WI38 (cell line): ENCODE results near the gene GDF9.

Source experiments
- H3K4me3 ChIP-seq: 2 replicates; pipeline ENCODE4 v1.5.1; 2011; ENCODE audit warnings: low read depth, mild to moderate bottlenecking, control low read depth, low read length
- TF ChIP-seq, protein P1 (sequence below): IDR thresholded peaks from 2 replicates; pipeline ENCODE4 v1.5.1; 2012; ENCODE audit warnings: low read depth, mild to moderate bottlenecking, control low read depth, low read length

The GDF9 gene

DNA sequence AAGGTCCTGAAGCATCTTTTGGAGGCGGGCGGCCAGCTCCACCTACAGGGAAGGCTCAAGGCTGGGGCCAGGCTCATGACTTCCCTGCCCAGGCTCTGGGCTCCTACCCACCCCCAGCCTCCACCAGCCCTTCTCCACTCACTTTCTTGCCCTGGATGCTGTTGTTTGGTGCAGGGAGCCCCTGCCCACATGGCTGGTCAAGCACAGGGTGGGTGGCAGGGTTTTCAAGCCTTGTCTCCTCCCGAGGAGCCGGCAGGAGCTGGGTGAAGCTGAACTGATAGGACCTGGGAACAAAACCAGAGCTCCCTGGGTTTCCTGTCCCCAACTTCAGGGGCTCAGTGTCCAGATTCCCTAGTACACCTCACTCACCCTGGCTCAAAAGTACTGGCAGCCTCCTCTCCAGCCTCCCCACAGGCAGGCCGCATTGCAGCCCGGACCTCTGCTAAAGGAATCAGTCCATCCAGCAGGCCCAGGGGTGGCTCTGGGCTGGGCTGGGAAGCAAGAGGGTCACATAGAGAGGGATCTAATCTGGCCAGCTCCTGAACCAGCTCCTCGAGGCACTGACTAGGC is 42.7 kb downstream of the GDF9 start:
- H3K4me3 ChIP-seq = no peak overlapping the region
- TF ChIP-seq, protein P1, sequence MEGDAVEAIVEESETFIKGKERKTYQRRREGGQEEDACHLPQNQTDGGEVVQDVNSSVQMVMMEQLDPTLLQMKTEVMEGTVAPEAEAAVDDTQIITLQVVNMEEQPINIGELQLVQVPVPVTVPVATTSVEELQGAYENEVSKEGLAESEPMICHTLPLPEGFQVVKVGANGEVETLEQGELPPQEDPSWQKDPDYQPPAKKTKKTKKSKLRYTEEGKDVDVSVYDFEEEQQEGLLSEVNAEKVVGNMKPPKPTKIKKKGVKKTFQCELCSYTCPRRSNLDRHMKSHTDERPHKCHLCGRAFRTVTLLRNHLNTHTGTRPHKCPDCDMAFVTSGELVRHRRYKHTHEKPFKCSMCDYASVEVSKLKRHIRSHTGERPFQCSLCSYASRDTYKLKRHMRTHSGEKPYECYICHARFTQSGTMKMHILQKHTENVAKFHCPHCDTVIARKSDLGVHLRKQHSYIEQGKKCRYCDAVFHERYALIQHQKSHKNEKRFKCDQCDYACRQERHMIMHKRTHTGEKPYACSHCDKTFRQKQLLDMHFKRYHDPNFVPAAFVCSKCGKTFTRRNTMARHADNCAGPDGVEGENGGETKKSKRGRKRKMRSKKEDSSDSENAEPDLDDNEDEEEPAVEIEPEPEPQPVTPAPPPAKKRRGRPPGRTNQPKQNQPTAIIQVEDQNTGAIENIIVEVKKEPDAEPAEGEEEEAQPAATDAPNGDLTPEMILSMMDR = no peak

DNA sequence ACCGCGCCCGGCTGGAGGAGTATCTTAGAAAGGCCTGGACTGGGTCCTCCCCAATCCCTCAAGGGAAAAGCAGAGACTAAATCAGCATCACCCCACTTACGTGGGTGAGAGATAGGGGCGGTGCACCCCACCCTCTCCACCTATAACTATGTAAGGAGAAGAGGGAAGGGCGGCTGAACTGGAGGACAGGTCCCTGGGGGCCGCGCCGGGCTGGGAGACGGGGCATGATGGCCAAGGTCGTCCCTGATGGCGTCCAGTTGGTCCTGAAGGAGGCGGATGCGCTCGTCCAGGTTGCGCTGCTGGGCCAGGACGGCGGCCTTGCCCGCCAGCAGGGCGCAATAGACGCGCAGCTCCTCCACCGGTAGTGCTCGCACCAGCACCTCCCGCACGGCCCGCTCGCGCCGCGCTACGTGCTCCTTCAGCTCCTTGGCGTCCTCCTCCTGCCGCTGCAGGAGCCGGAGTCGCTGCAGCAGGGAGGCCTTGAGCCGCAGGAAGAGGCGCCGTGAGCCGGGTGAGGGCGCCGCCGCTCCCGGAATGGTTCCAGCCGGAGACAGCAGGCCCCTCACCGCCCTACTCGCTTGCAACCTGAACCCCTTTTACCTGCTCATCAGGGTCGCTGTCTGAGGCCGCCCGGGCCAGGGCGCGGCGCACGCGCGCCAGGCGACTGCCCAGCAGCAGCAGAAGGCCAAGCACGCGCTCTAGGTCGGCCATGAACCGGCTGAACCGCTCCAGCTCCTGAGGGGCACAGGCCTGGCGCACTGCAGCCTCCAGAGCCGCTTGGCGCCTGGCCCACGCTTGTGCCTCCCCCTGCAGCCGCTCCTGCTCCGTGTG is 43.4 kb downstream of the GDF9 start:
- TF ChIP-seq, protein P1 = no peak
- H3K4me3 ChIP-seq = no peak overlapping the region

DNA sequence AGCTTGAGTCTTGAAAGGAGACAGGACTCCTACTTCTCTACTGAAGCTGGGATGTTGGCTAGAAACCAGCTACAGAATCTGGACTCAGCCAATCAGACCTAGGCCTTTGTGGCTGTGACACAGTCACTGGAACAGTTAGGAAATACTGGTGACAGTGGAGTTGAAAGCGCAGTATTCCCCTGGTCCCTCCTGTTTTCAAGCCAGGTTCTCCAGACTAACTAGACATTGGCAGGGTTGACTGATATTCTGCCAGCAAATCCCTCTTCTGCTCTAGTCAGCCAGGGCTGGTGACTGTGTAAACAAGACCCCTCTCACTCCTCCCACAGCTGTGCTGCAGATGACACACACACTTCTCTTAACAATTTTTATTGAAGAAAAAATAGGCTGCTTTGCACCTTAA is 44.5 kb downstream of the GDF9 start:
- TF ChIP-seq, protein P1 = no peak
- H3K4me3 ChIP-seq = no peak overlapping the region

DNA sequence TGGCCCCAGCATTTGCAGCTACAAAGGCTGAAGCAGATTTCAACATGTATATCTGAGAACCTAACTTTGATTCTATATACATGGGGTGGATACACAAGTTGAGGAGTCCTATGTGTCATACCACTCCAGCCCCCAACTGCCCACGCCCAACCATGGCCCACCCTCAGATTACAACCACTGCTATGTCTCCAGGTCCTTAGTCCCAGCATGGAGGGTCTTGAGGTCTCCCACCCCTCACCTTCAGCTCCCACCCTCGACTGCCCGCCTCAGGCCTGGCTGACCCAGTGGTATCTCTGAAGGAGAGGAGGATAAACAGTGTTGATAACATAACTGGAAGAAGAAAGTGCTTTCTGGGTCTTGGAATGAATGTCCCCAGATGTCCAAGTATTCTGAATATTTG is 44.9 kb downstream of the GDF9 start:
- TF ChIP-seq, protein P1 = no peak
- H3K4me3 ChIP-seq = no peak overlapping the region

DNA sequence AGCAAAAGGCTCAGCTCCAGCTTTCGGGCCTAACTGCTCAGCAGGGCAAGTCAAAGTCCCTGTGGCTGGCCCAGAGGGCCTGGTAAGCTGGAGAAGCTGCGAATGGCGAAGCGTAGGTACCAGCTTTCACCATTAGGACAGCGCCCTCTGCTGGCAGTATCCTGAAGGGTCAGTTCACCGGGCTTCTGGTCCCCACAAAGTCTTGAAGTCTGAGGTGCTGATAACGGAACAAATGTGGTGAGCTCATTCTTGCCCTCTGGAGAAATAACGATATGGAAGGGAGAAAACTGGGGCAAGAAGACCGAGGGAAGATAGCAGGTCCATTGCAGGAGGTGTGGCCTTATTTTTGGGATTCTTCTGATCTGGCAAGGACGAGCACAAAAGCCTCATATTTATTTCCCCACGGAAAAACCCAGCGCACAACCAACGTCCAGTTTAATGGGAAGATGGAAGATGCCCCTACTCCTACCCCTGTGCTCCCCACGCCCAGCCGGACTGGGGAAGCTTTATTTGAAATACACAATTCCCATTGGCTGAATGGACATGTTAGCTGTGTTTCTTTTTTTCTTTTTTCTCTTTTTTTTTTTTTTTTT is 46.0 kb downstream of the GDF9 start:
- no peak overlapping the region for H3K4me3 ChIP-seq
- TF ChIP-seq, protein P1 = peak; percentile 78

DNA sequence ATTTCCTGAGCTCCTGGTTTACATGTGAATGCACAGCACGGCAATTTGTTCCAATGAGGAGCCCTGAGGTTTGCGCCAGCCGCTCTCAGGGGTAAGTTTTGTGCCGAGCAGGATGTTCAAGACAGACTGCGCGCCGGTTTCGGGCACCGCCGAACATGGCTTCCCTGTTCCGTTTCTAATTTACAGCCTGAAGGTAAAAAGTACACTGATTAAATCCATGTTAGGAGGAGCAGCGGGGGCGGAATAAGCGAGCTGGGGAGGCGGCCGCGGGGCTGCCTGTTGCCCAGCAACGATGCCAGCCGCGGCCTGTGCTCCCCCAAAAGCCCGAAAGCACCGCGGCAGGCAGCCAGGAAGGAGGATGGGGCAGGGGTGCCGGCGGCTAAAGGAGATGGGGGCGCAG is 46.8 kb downstream of the GDF9 start:
- no peak overlapping the region for H3K4me3 ChIP-seq
- TF ChIP-seq, protein P1 = no peak

DNA sequence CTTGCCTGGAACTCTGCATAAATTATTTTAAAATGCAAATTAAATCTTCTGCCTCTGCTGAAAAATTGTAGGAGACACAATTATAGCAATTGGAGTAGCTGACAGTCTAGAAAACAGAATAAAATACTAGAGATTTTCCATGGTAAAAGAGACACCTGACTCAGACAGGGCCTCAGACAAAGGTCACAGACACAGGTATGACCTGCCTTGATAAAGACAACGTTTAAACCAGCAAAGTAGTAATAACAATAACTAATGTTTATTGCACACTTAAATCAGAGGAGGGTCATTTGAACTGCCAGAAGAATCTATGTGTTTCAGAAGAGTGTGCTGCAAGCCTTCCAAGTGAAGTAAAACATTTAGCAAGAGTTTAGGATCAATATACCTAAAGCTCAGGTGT is 49.3 kb downstream of the GDF9 start:
- H3K4me3 ChIP-seq = no peak overlapping the region
- TF ChIP-seq, protein P1 = no peak
